ENCODE results near the gene SPATS2. TPM values are rescaled to one million over a fixed set of nuclear protein-coding genes. Genes with fewer than 3 reads are reported as not detected.
"Not testable (repeated sequence)": the region's sequence is repeated elsewhere in the genome, so short reads cannot be mapped to it uniquely, and the experiment has no call there.

The SPATS2 gene
- 5.9 TPM for total RNA-seq
- long read RNA-seq, partial matches to known transcripts = 0 of 10 reads
- long read RNA-seq, other reads (novel, unspliced or antisense) = 5 of 10 reads

GRCh38 chr12:49367381-49368239, at the start of gene SPATS2:
SPATS2 (plus strand) TSS chr12:49367462; CDS start chr12:49461013, 93,551 bp downstream.
- Histone ChIP-seq H3K9me3 (replicated peaks) (no peaks in the 10 kb centered on the region), H3K27ac (replicated peaks) (peak within 1 kb of the TSS; percentile 97), H3K4me3 (peak within 1 kb of the TSS; percentile 81), H3K4me1 (peaks cover 43% of the 10 kb centered on the region), H3K27me3 (ENCODE audit: low read depth) (no peaks in the 10 kb centered on the region), H3K36me3 (no peaks in the 10 kb centered on the region)
- intact Hi-C loops (cut with micrococcal nuclease) = no loop called here
- DNase-seq = peak; percentile 96
- TF ChIP-seq CTCF (IDR thresholded peaks at IDR 0.05; ENCODE audit: borderline replicate concordance) = no peak

- H3K36me3 ChIP-seq; H3K27ac ChIP-seq (replicated peaks); H3K9me3 ChIP-seq (replicated peaks); H3K27me3 ChIP-seq (ENCODE audit: low read depth); H3K4me3 ChIP-seq; DNase-seq; intact Hi-C loops (cut with micrococcal nuclease): not testable (repeated sequence)
- H3K4me1 ChIP-seq = peaks cover 16% of the 10 kb centered on the region
These were observed 46.7 kb upstream of the SPATS2 start for GRCh38 chr12:49320411-49321103.

- Histone ChIP-seq H3K9me3 (replicated peaks) (no peaks in the 10 kb centered on the region), H3K4me3 (peak overlapping the region; percentile 77), H3K27ac (replicated peaks) (peak overlapping the region; percentile 78), H3K36me3 (no peaks in the 10 kb centered on the region), H3K4me1 (peaks cover 16% of the 10 kb centered on the region), H3K27me3 (ENCODE audit: low read depth) (no peaks in the 10 kb centered on the region)
- intact Hi-C loops (cut with micrococcal nuclease) = no loop called here
- no peak for TF ChIP-seq CTCF (IDR thresholded peaks at IDR 0.05; ENCODE audit: borderline replicate concordance)
- DNase-seq = no peak
These were observed 44.9 kb upstream of the SPATS2 start for GRCh38 chr12:49322367-49322707.

- DNase-seq = peak; percentile 97
- H3K4me3 ChIP-seq = peak within 1 kb of the TSS; percentile 77
- no peak for TF ChIP-seq CTCF (IDR thresholded peaks at IDR 0.05; ENCODE audit: borderline replicate concordance)
- H3K9me3 ChIP-seq (replicated peaks) = no peaks in the 10 kb centered on the region
- no peaks in the 10 kb centered on the region for H3K27me3 ChIP-seq (ENCODE audit: low read depth)
- intact Hi-C loops (cut with micrococcal nuclease) = no loop called here
- peaks cover 16% of the 10 kb centered on the region for H3K4me1 ChIP-seq
- H3K36me3 ChIP-seq = no peaks in the 10 kb centered on the region
- peak within 1 kb of the TSS; percentile 78 for H3K27ac ChIP-seq (replicated peaks)
These were observed 44.3 kb upstream of the SPATS2 start, which contains the start of gene TROAP for GRCh38 chr12:49322708-49323523. TROAP (plus strand) TSS chr12:49323255; CDS start chr12:49323609, 354 bp downstream.

- TF ChIP-seq CTCF (IDR thresholded peaks at IDR 0.05; ENCODE audit: borderline replicate concordance) = no peak
- no peaks in the 10 kb centered on the region for H3K9me3 ChIP-seq (replicated peaks)
- intact Hi-C loops (cut with micrococcal nuclease) = no loop called here
- H3K27ac ChIP-seq (replicated peaks) = no peak overlapping the region
- H3K36me3 ChIP-seq = no peaks in the 10 kb centered on the region
- no peaks in the 10 kb centered on the region for H3K27me3 ChIP-seq (ENCODE audit: low read depth)
- DNase-seq = no peak
- H3K4me1 ChIP-seq = peaks cover 16% of the 10 kb centered on the region
- H3K4me3 ChIP-seq = peak overlapping the region; percentile 77
These were observed 43.7 kb upstream of the SPATS2 start for GRCh38 chr12:49323524-49324097.
